ENCODE data around the gene SDCCAG8. TPM values are rescaled to one million over a fixed set of nuclear protein-coding genes. Genes with fewer than 3 reads are reported as not detected.

SDCCAG8 gene
- total RNA-seq, 1 experiment from 2014 or later = 10.0 TPM

DNA sequence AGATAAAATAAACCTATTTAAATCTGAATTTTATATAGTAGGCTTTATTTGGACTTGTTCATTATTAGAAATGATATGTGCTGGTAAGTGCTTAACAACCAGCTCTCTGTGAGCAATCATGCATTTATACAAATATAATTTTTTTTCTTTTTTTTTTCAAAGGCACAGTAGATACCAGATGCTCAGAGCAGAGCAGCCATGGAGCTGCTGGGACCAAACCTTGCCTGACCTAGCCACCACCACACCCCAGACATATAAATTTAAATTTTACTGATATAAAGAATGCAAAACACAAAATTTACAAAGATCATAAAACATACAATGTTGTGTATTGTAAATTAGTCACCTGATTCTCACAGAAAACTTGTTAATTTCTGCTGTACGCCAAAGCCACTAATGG is 290.6 kb downstream of the SDCCAG8 start:
- no CpG with 5 or more reads among the region's 1 CpG for WGBS (ENCODE audit: extremely low coverage, insufficient read length, low lambda C conversion rate)
- Histone ChIP-seq H3K4me2 (ENCODE audit: insufficient read depth, insufficient read length, low read length) (no peak overlapping the region), H4K91ac (ENCODE audit: insufficient read length, low read depth, low read length) (no peak overlapping the region), H3K56ac (ENCODE audit: insufficient read length, low read depth, low read length) (no peak overlapping the region), H2AK5ac (ENCODE audit: insufficient read length, low read length) (no peak overlapping the region), H3K27me3 (ENCODE audit: insufficient read depth, low read length) (no peaks in the 10 kb centered on the region), H3K9me3 (ENCODE audit: control insufficient read depth, low read depth, low read length) (no peaks in the 10 kb centered on the region), H3K23ac (ENCODE audit: insufficient read length, low read depth, low read length) (no peak overlapping the region), H2BK15ac (ENCODE audit: low read depth, low read length) (no peak overlapping the region), H3T11ph (ENCODE audit: low read length) (no peak overlapping the region), H3K14ac (ENCODE audit: insufficient read depth, low read length) (no peak overlapping the region), H4K20me1 (ENCODE audit: control insufficient read depth, insufficient read depth, insufficient read length) (no peaks in the 10 kb centered on the region), H3K4me1 (ENCODE audit: insufficient read depth, low read length) (no peaks in the 10 kb centered on the region), H3K18ac (ENCODE audit: insufficient read length, low read depth, low read length) (no peak overlapping the region), H2BK20ac (ENCODE audit: low read depth, low read length, poor library complexity, severe bottlenecking) (no peak overlapping the region), H2BK12ac (ENCODE audit: insufficient read length, low read depth, low read length) (no peak overlapping the region), H4K8ac (replicated peaks; ENCODE audit: insufficient read length, low read depth, low read length) (no peak overlapping the region), H2BK120ac (ENCODE audit: low read depth, low read length, poor library complexity, severe bottlenecking) (no peak overlapping the region), H3K27ac (ENCODE audit: insufficient read length, low read depth, low read length) (no peak overlapping the region), H2AFZ (ENCODE audit: low read length) (no peak overlapping the region), H2BK5ac (ENCODE audit: insufficient read length, low read length) (no peak overlapping the region), H3K4ac (ENCODE audit: low read depth, low read length) (no peak overlapping the region), H4K5ac (ENCODE audit: insufficient read length, low read depth, low read length) (no peak overlapping the region), H3K9ac (ENCODE audit: extremely low read depth, insufficient read length, low read length) (no peak overlapping the region), H3K23me2 (ENCODE audit: insufficient read length, low read depth, low read length, poor library complexity, severe bottlenecking) (no peaks in the 10 kb centered on the region), H3K79me2 (ENCODE audit: insufficient read depth, low read length) (no peaks in the 10 kb centered on the region), H3K79me1 (ENCODE audit: insufficient read depth, low read depth, low read length, poor library complexity, severe bottlenecking) (no peaks in the 10 kb centered on the region)
- H3K4me3 Mint-ChIP-seq = no peak overlapping the region
- peaks cover 0 to 2% of the 10 kb centered on the region in 2 experiments; a peak in 2 of 5 replicates for H3K9me3 Mint-ChIP-seq
- TF ChIP-seq, protein P1, sequence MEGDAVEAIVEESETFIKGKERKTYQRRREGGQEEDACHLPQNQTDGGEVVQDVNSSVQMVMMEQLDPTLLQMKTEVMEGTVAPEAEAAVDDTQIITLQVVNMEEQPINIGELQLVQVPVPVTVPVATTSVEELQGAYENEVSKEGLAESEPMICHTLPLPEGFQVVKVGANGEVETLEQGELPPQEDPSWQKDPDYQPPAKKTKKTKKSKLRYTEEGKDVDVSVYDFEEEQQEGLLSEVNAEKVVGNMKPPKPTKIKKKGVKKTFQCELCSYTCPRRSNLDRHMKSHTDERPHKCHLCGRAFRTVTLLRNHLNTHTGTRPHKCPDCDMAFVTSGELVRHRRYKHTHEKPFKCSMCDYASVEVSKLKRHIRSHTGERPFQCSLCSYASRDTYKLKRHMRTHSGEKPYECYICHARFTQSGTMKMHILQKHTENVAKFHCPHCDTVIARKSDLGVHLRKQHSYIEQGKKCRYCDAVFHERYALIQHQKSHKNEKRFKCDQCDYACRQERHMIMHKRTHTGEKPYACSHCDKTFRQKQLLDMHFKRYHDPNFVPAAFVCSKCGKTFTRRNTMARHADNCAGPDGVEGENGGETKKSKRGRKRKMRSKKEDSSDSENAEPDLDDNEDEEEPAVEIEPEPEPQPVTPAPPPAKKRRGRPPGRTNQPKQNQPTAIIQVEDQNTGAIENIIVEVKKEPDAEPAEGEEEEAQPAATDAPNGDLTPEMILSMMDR (conservative IDR thresholded peaks at IDR 0.05) = no peak
- H3K36me3 Mint-ChIP-seq (ENCODE audit: insufficient read depth in 1 of 3, low read depth in 3 of 3) = peaks cover 0 to 3% (median 0%) of the 10 kb centered on the region in 3 experiments; a peak in 3 of 7 replicates
- H3K27me3 Mint-ChIP-seq (ENCODE audit: low read depth) = no peaks in the 10 kb centered on the region
- DNase-seq = no peak
- H3K27ac Mint-ChIP-seq = no peak overlapping the region
- H3K4me1 Mint-ChIP-seq = peaks cover 9 to 10% of the 10 kb centered on the region in 2 experiments
